ENCODE measurements around the gene POLA2. TPM values are rescaled to one million over a fixed set of nuclear protein-coding genes. Genes with fewer than 3 reads are reported as not detected.

Gene POLA2
- total and polyA plus RNA-seq, 9 of the 15 experiments (the other 6 are each of a cell fraction or from before 2014, with no cell fraction given): 2.7 to 134 (median 44.4) TPM

DNA sequence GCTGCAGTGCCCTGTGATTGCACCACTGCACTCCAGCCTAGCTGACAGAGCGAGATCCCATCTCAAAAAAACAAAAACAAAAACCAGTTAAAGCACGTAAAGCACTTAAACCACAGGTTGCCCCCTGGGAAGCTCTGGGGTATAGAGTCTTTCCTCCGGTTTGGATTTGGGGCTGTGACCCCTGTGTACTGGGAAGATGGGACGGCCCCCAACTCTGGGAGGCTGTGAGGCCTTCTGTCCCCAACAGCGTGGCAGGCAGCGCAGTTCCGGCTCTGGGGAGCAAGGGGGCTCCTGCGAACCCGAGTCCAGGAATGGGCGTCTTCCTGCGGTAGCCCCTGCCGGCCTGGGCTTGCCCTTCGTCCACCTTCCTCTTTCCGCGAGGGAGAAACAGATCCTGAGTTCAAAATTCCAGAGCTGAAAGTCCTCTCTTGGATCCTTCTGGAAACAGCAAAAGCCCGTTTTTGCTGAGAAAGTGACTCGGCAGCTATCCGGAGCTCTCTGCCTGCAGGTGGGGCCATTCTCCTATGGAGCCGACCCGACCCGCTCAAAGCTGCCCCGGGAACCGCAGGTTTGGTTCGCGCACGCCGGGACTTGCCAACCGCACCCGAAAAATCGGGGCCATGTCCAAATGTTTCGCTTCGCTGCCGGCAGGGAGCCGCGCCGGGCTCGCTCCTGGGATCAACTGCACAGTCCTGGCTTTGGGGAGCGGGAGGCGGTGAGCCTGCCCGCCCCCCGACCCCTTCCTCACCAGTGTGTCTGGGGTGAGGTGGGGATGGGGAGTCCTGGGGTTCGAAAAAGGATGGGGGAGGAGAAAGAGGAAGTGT is 36.3 kb upstream of the POLA2 start (continued):
- no peak for TF ChIP-seq HMBOX1 (IDR thresholded peaks at IDR 0.05)
- TF ChIP-seq BRD9 (IDR thresholded peaks at IDR 0.05; ENCODE audit: low read depth, partially characterized antibody): peak; percentile 72
- peak; percentile 53 for TF ChIP-seq NEUROD1 (IDR thresholded peaks at IDR 0.05; ENCODE audit: borderline replicate concordance, low read depth, low read length, partially characterized antibody)
- peak; percentile 73 for TF ChIP-seq RBFOX2 (IDR thresholded peaks at IDR 0.05; ENCODE audit: low read depth, low read length)
- TF ChIP-seq CEBPG (CRISPR knock-in tag; IDR thresholded peaks at IDR 0.05): no peak; the same call in 1 of the 2 replicates
- TF ChIP-seq CEBPG (tag; conservative IDR thresholded peaks at IDR 0.05 in 1 of 2, IDR thresholded peaks at IDR 0.05 in 1 of 2): no peak; a peak in 1 of 4 replicates
- TF ChIP-seq POLR2G (IDR thresholded peaks at IDR 0.05; ENCODE audit: low read depth, low read length): peak; percentile 79
- no peak for TF ChIP-seq ZNF274 (IDR thresholded peaks at IDR 0.05; ENCODE audit: borderline replicate concordance, low read depth, low read length)
- TF ChIP-seq DPF2 (IDR thresholded peaks at IDR 0.05): peak; percentile 64; the same call in 1 of the 2 replicates
- TF ChIP-seq THRB (CRISPR knock-in tag; conservative IDR thresholded peaks at IDR 0.05): no peak; the same call in 1 of the 2 replicates
- TF ChIP-seq ZNF24 (IDR thresholded peaks at IDR 0.05): no peak; the same call in 1 of the 2 replicates
- TF ChIP-seq BRD4 (IDR thresholded peaks at IDR 0.05): peak; percentile 37; the same call in 1 of the 2 replicates
- TF ChIP-seq IRF2 (CRISPR knock-in tag; IDR thresholded peaks at IDR 0.05): no peak
- TF ChIP-seq, protein P1, sequence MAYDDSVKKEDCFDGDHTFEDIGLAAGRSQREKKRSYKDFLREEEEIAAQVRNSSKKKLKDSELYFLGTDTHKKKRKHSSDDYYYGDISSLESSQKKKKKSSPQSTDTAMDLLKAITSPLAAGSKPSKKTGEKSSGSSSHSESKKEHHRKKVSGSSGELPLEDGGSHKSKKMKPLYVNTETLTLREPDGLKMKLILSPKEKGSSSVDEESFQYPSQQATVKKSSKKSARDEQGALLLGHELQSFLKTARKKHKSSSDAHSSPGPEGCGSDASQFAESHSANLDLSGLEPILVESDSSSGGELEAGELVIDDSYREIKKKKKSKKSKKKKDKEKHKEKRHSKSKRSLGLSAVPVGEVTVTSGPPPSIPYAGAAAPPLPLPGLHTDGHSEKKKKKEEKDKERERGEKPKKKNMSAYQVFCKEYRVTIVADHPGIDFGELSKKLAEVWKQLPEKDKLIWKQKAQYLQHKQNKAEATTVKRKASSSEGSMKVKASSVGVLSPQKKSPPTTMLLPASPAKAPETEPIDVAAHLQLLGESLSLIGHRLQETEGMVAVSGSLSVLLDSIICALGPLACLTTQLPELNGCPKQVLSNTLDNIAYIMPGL (CRISPR knock-in tag; IDR thresholded peaks at IDR 0.05): no peak
- TF ChIP-seq ZZZ3 (IDR thresholded peaks at IDR 0.05): no peak
- peak; percentile 89 for TF ChIP-seq PCBP1 (IDR thresholded peaks at IDR 0.05; ENCODE audit: low read depth, low read length, poor library complexity, severe bottlenecking)
- TF ChIP-seq RBM15 (IDR thresholded peaks at IDR 0.05; ENCODE audit: insufficient read depth, low read length): no peak
- TF ChIP-seq FOSL1 (tag; conservative IDR thresholded peaks at IDR 0.05): peak; percentile 65
- TF ChIP-seq, protein P2, sequence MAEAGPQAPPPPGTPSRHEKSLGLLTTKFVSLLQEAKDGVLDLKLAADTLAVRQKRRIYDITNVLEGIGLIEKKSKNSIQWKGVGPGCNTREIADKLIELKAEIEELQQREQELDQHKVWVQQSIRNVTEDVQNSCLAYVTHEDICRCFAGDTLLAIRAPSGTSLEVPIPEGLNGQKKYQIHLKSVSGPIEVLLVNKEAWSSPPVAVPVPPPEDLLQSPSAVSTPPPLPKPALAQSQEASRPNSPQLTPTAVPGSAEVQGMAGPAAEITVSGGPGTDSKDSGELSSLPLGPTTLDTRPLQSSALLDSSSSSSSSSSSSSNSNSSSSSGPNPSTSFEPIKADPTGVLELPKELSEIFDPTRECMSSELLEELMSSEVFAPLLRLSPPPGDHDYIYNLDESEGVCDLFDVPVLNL (CRISPR knock-in tag; IDR thresholded peaks at IDR 0.05; ENCODE audit: low read depth): no peak
- no peak for TF ChIP-seq SRSF1 (IDR thresholded peaks at IDR 0.05; ENCODE audit: low read depth, low read length)
- TF ChIP-seq ZNF253 (CRISPR knock-in tag; conservative IDR thresholded peaks at IDR 0.05): no peak
- TF ChIP-seq NELFE (IDR thresholded peaks at IDR 0.05; ENCODE audit: insufficient read depth, insufficient read length): no peak
- no peak for TF ChIP-seq HDAC2 (IDR thresholded peaks at IDR 0.05)
- no peak for TF ChIP-seq POLR3G (IDR thresholded peaks at IDR 0.05; ENCODE audit: extremely low read depth, insufficient read length, insufficient replicate concordance)
